ENCODE measurements around the gene RXRB.

- TF ChIP-seq, protein P1, sequence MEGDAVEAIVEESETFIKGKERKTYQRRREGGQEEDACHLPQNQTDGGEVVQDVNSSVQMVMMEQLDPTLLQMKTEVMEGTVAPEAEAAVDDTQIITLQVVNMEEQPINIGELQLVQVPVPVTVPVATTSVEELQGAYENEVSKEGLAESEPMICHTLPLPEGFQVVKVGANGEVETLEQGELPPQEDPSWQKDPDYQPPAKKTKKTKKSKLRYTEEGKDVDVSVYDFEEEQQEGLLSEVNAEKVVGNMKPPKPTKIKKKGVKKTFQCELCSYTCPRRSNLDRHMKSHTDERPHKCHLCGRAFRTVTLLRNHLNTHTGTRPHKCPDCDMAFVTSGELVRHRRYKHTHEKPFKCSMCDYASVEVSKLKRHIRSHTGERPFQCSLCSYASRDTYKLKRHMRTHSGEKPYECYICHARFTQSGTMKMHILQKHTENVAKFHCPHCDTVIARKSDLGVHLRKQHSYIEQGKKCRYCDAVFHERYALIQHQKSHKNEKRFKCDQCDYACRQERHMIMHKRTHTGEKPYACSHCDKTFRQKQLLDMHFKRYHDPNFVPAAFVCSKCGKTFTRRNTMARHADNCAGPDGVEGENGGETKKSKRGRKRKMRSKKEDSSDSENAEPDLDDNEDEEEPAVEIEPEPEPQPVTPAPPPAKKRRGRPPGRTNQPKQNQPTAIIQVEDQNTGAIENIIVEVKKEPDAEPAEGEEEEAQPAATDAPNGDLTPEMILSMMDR (conservative IDR thresholded peaks at IDR 0.05 in 1 of 2, IDR thresholded peaks at IDR 0.05 in 1 of 2; ENCODE audit: low read depth in 1 of 2, low read length in 2 of 2): no peak
- no peak for TF ChIP-seq EZH2 (IDR thresholded peaks at IDR 0.05; ENCODE audit: low read length, missing control alignments)
These were observed 13.5 kb upstream of the RXRB start for GRCh38 chr6:33213989-33214335.
